ENCODE results near the gene EPB41L4A. TPM values are rescaled to one million over a fixed set of nuclear protein-coding genes. Genes with fewer than 3 reads are reported as not detected.

The EPB41L4A gene
- total RNA-seq, 1 donor from 2014 or later, result 37.7 TPM

GRCh38 chr5:112418659-112419163, 366 bp downstream of the EPB41L4A start:
- peak overlapping the region; percentile 87 for H3K4me3 Mint-ChIP-seq (ENCODE audit: low read depth)
- peaks cover 32% of the 10 kb centered on the region for H3K4me1 Mint-ChIP-seq (ENCODE audit: low read depth)
- DNase-seq (ENCODE audit: low spot score, unreplicated experiment), result peak; percentile 15
- TF ChIP-seq CTCF (IDR thresholded peaks at IDR 0.05; ENCODE audit: unreplicated experiment), result no peak
- H3K27me3 Mint-ChIP-seq, result peaks cover 26% of the 10 kb centered on the region
- no peaks in the 10 kb centered on the region for H3K36me3 Mint-ChIP-seq (ENCODE audit: insufficient read depth)
- peak overlapping the region; percentile 2 for H3K27ac Mint-ChIP-seq
- no peaks in the 10 kb centered on the region for H3K9me3 Mint-ChIP-seq (ENCODE audit: low read depth)

- Mint-ChIP-seq H3K27me3 (peaks cover 26% of the 10 kb centered on the region), H3K4me1 (ENCODE audit: low read depth) (peaks cover 34% of the 10 kb centered on the region), H3K9me3 (ENCODE audit: low read depth) (no peaks in the 10 kb centered on the region), H3K36me3 (ENCODE audit: insufficient read depth) (no peaks in the 10 kb centered on the region), H3K4me3 (ENCODE audit: low read depth) (peak overlapping the region; percentile 87), H3K27ac (peak overlapping the region; percentile 2)
- TF ChIP-seq CTCF (IDR thresholded peaks at IDR 0.05; ENCODE audit: unreplicated experiment), result no peak
- DNase-seq (ENCODE audit: low spot score, unreplicated experiment), result no peak
Observed at GRCh38 chr5:112417931-112418658, 982 bp downstream of the EPB41L4A start.

GRCh38 chr5:112415552-112415951, 3.5 kb downstream of the EPB41L4A start:
- H3K4me1 Mint-ChIP-seq (ENCODE audit: low read depth), result peaks cover 51% of the 10 kb centered on the region
- H3K9me3 Mint-ChIP-seq (ENCODE audit: low read depth), result no peaks in the 10 kb centered on the region
- peaks cover 4% of the 10 kb centered on the region for H3K36me3 Mint-ChIP-seq (ENCODE audit: insufficient read depth)
- H3K27ac Mint-ChIP-seq, result peak overlapping the region; percentile 29
- H3K4me3 Mint-ChIP-seq (ENCODE audit: low read depth), result peak overlapping the region; percentile 36
- H3K27me3 Mint-ChIP-seq, result peaks cover 4% of the 10 kb centered on the region
- TF ChIP-seq CTCF (IDR thresholded peaks at IDR 0.05; ENCODE audit: unreplicated experiment), result no peak
- no peak for DNase-seq (ENCODE audit: low spot score, unreplicated experiment)

GRCh38 chr5:112413611-112414010, 5.5 kb downstream of the EPB41L4A start:
- no peaks in the 10 kb centered on the region for H3K9me3 Mint-ChIP-seq (ENCODE audit: low read depth)
- H3K36me3 Mint-ChIP-seq (ENCODE audit: insufficient read depth), result peaks cover 4% of the 10 kb centered on the region
- H3K27ac Mint-ChIP-seq, result no peak overlapping the region
- no peaks in the 10 kb centered on the region for H3K27me3 Mint-ChIP-seq
- H3K4me3 Mint-ChIP-seq (ENCODE audit: low read depth), result no peak overlapping the region
- no peak for DNase-seq (ENCODE audit: low spot score, unreplicated experiment)
- TF ChIP-seq CTCF (IDR thresholded peaks at IDR 0.05; ENCODE audit: unreplicated experiment), result no peak
- peaks cover 55% of the 10 kb centered on the region for H3K4me1 Mint-ChIP-seq (ENCODE audit: low read depth)

GRCh38 chr5:112412346-112412745, 6.7 kb downstream of the EPB41L4A start:
- H3K4me1 Mint-ChIP-seq (ENCODE audit: low read depth), result peaks cover 55% of the 10 kb centered on the region
- H3K27ac Mint-ChIP-seq, result no peak overlapping the region
- peaks cover 4% of the 10 kb centered on the region for H3K36me3 Mint-ChIP-seq (ENCODE audit: insufficient read depth)
- no peaks in the 10 kb centered on the region for H3K9me3 Mint-ChIP-seq (ENCODE audit: low read depth)
- H3K4me3 Mint-ChIP-seq (ENCODE audit: low read depth), result no peak overlapping the region
- no peaks in the 10 kb centered on the region for H3K27me3 Mint-ChIP-seq
- TF ChIP-seq CTCF (IDR thresholded peaks at IDR 0.05; ENCODE audit: unreplicated experiment), result no peak
- DNase-seq (ENCODE audit: low spot score, unreplicated experiment), result no peak

Data from progenitor cell of endocrine pancreas (in vitro differentiated cells).